Fibroblast of the aortic adventitia (primary cell): ENCODE results near the gene SLC35B4. TPM values are rescaled to one million over a fixed set of nuclear protein-coding genes. Genes with fewer than 3 reads are reported as not detected.
A peak's percentile ranks its signal among the peaks of the same experiment; 100 is the strongest.

ENCODE experiments used
- DNase-seq: peaks from one replicate; pipeline ENCODE4 v3.0.0-alpha.2; 2010; ENCODE audit warnings: low read depth
- H3K4me3 ChIP-seq: 2 replicates; pipeline ENCODE4 v1.5.1; 2011; ENCODE audit warnings: low read depth, mild to moderate bottlenecking, control low read depth, low read length, moderate library complexity
- CTCF ChIP-seq: IDR thresholded peaks from 2 replicates; pipeline ENCODE4 v1.5.1; 2011; ENCODE audit warnings: mild to moderate bottlenecking, low read length, control low read depth, inconsistent platforms; ENCODE audit not compliant: insufficient read depth
- total RNA-seq: library from RNA; depleted of rRNA; stranded (reverse); fragments of >200 nt; gene quantifications from 2 replicates; pipeline ENCODE4 v1.2.3, GENCODE V29; 2012; ENCODE audit warnings: low replicate concordance

Gene SLC35B4
- total RNA-seq, 1 donor = 18.4 TPM

GRCh38 chr7:134308548-134308947 lies 8.2 kb downstream of the SLC35B4 start:
- no peak for TF ChIP-seq CTCF
- H3K4me3 ChIP-seq = no peak overlapping the region
- DNase-seq = no peak

GRCh38 chr7:134307320-134307719 lies 9.4 kb downstream of the SLC35B4 start:
- no peak for TF ChIP-seq CTCF

GRCh38 chr7:134302120-134302519 lies 14.6 kb downstream of the SLC35B4 start:
- no peak overlapping the region for H3K4me3 ChIP-seq
- TF ChIP-seq CTCF = no peak
- no peak for DNase-seq

More at GRCh38 chr7:134307320-134307719, 9.4 kb downstream of the SLC35B4 start:
- peak; percentile 51 for DNase-seq
- H3K4me3 ChIP-seq = no peak overlapping the region

GRCh38 chr7:134301592-134301991 lies 15.1 kb downstream of the SLC35B4 start:
- no peak for TF ChIP-seq CTCF
- H3K4me3 ChIP-seq = no peak overlapping the region
- no peak for DNase-seq

GRCh38 chr7:134300988-134301387 lies 15.7 kb downstream of the SLC35B4 start:
- DNase-seq = no peak
- TF ChIP-seq CTCF = no peak
- no peak overlapping the region for H3K4me3 ChIP-seq

- DNase-seq = peak; percentile 16
- H3K4me3 ChIP-seq = no peak overlapping the region
- TF ChIP-seq CTCF = no peak
Measured at GRCh38 chr7:134298902-134299683, 17.6 kb downstream of the SLC35B4 start.
